Psoas muscle (tissue), 8 donors: ENCODE measurements around the gene ITIH1. TPM values are rescaled to one million over a fixed set of nuclear protein-coding genes. Genes with fewer than 3 reads are reported as not detected.
A peak's percentile ranks its signal among the peaks of the same experiment; 100 is the strongest.

Experiments used
- ATAC-seq, 4 donors: fragments of 200-7000 bp; cut with Tn5 transposase; one replicate each; pipeline ENCODE4 v1.9.1; 2020; ENCODE audit warnings: moderate library complexity in 3 of 4, mild to moderate bottlenecking in 2 of 4
- DNase-seq, 2 donors: peaks; one replicate each; pipeline ENCODE4 v3.0.0-alpha.2; 2020
- H3K27ac ChIP-seq: fragments of 200-600 bp; one replicate; pipeline ENCODE4 v1.8.0; 2022
- H3K27me3 ChIP-seq, 3 donors: fragments of 200-600 bp in 1 of 3; one replicate each; pipeline versions ENCODE4 v1.6.1 to v1.8.0; 2013 to 2022; ENCODE audit warnings: low read length in 2 of 3, mild to moderate bottlenecking in 2 of 3, moderate library complexity in 1 of 3; ENCODE audit not compliant: insufficient read depth in 3 of 3
- H3K36me3 ChIP-seq, 2 donors: fragments of 200-600 bp in 1 of 2; one replicate each; pipeline versions ENCODE4 v1.6.1 to v1.8.0; 2013 to 2022; ENCODE audit warnings: low read depth in 1 of 2, mild to moderate bottlenecking in 1 of 2, moderate library complexity in 1 of 2; ENCODE audit not compliant: insufficient read depth in 1 of 2
- H3K4me1 ChIP-seq: fragments of 200-600 bp; one replicate; pipeline ENCODE4 v1.8.0; 2022
- H3K4me3 ChIP-seq: fragments of 200-600 bp; one replicate; pipeline ENCODE4 v1.8.0; 2022; ENCODE audit warnings: mild to moderate bottlenecking
- H3K9me3 ChIP-seq: fragments of 200-600 bp; one replicate; pipeline ENCODE4 v1.8.0; 2022
- WGBS, 3 donors: extraction: QIAGEN DNeasy Blood & Tissue Kit; methylation state at CpG; one replicate each; pipeline versions ENCODE4 v1.1.6 to v1.1.7; 2013; 5-methylcytosine and 5-hydroxymethylcytosine counted together
- intact Hi-C, 2 donors: fragments of 100-400 bp; cut with DNase I; formaldehyde crosslinking; loops; one replicate each; pipeline versions ENCODE4 v1.11.0 to v1.14.2; 2022
- polyA plus RNA-seq, 3 donors: library from polyadenylated mRNA; stranded (reverse); fragments of 200-250 nt; gene quantifications; one replicate each; pipeline ENCODE4 v1.2.3, GENCODE V29; 2013
- total RNA-seq, 4 donors: library from RNA; stranded (reverse); fragmentation: NEBNext Ultra II Directional in 2 of 4; extraction: Animal tissue kit (Norgen Biotek cat#: 25700) in 2 of 4; gene quantifications; one replicate each; pipeline versions ENCODE4 v1.2.1 to v1.2.4, GENCODE V29; 2021 to 2023
- TF ChIP-seq, protein P1 (sequence below): fragments of 200-600 bp; IDR thresholded peaks from one replicate; pipeline ENCODE4 v1.8.0; 2022; ENCODE audit warnings: antibody characterized with exemption
- donor health status: healthy with polysubstance abuse.
- donor health status: DM: no; HTN: no; CAD: no; lungs with moderate emphysema.
- donor health status: Bipolar disorder and iron deficiency.
- donor health status: healthy.
- donor health status: DM: yes; HTN: yes; CAD: no.
- donor health status: DM: no; HTN: no; CAD: no.
- donor health status: DM: no; HTN: no; CAD: no.
- donor health status: DM: yes; HTN: yes; CAD: no.

Gene ITIH1
- total and polyA plus RNA-seq, 7 donors: 0.03 TPM; not detected in 6

DNA sequence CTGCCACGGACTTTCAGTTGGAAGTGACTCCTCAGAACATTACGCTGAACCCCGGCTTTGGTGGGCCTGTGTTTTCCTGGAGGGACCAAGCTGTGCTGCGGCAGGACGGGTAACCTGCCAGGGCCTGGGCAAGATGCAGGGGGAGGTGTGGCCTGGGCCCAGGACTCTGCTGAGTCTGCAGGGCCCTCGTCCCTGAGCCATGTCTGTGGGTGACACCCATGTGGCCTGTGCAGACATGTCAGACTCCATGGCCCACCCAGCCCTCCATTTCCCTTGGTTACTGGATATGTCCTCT lies 12.3 kb downstream of the ITIH1 start:
- Histone ChIP-seq H3K9me3 (no peaks in the 10 kb centered on the region), H3K27ac (no peak overlapping the region), H3K4me3 (no peak overlapping the region), H3K27me3 (no peaks in the 10 kb centered on the region), H3K36me3 (no peaks in the 10 kb centered on the region), H3K4me1 (no peaks in the 10 kb centered on the region)
- WGBS, 3 donors: 83 to 91% (median 88%) methylated on average over 6 of the region's 6 CpGs
- DNase-seq (peak in 1 of 2 donors; percentile 26), ATAC-seq (no peak)
- TF ChIP-seq, protein P1, sequence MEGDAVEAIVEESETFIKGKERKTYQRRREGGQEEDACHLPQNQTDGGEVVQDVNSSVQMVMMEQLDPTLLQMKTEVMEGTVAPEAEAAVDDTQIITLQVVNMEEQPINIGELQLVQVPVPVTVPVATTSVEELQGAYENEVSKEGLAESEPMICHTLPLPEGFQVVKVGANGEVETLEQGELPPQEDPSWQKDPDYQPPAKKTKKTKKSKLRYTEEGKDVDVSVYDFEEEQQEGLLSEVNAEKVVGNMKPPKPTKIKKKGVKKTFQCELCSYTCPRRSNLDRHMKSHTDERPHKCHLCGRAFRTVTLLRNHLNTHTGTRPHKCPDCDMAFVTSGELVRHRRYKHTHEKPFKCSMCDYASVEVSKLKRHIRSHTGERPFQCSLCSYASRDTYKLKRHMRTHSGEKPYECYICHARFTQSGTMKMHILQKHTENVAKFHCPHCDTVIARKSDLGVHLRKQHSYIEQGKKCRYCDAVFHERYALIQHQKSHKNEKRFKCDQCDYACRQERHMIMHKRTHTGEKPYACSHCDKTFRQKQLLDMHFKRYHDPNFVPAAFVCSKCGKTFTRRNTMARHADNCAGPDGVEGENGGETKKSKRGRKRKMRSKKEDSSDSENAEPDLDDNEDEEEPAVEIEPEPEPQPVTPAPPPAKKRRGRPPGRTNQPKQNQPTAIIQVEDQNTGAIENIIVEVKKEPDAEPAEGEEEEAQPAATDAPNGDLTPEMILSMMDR: no peak
- intact Hi-C loops: no loop called here

DNA sequence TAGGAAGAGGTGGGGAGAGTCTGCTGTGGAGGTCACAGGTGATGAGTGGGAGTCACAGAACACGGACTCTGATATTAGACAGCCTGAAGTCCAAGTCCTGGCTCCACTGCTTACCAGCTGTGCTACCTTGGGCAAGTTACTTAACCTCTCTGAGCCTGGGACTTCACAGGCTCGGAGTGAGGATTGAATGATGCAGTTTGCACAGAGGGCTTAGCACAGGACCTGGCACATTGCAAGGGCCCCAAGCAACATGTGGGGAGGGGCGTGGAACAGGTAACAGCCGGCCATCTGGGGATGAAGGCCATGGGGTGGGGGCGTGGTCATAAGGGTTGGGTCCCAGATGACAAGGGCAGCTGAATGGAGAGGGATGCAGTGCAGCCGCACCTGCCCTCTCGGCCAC lies 12.9 kb downstream of the ITIH1 start:
- Histone ChIP-seq H3K27me3 (no peaks in the 10 kb centered on the region), H3K9me3 (no peaks in the 10 kb centered on the region), H3K27ac (no peak overlapping the region), H3K4me3 (no peak overlapping the region), H3K4me1 (no peaks in the 10 kb centered on the region), H3K36me3 (no peaks in the 10 kb centered on the region)
- intact Hi-C loops: no loop called here
- ATAC-seq: no peak
- 87 to 91% (median 89%) methylated on average over 7 of the region's 7 CpGs for WGBS, 3 donors
- DNase-seq: peak in 1 of 2 donors; percentile 35
- TF ChIP-seq, protein P1: no peak

DNA sequence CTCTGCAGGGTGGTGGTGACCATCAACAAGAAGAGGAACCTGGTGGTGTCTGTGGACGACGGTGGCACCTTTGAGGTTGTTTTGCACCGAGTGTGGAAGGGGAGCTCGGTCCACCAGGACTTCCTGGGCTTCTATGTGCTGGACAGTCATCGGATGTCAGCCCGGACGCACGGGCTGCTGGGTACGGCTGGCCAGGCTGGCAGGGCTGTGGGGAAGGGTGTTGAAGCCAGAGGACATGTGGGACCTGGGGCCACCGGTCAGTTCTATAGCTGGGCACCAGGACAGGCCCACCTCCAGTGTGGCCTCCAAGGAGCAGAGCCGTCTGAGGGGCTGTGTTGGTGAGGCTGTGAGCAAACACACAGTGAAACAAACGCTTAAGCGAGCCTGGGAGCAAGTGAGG lies 13.3 kb downstream of the ITIH1 start:
- TF ChIP-seq, protein P1: no peak
- ATAC-seq (no peak), DNase-seq (peak in 1 of 2 donors; percentile 46)
- Histone ChIP-seq H3K4me1 (no peaks in the 10 kb centered on the region), H3K27me3 (no peaks in the 10 kb centered on the region), H3K36me3 (no peaks in the 10 kb centered on the region), H3K27ac (no peak overlapping the region), H3K4me3 (no peak overlapping the region), H3K9me3 (no peaks in the 10 kb centered on the region)
- 85 to 93% (median 91%) methylated on average over 13 of the region's 13 CpGs for WGBS, 3 donors
- intact Hi-C loops: no loop called here

DNA sequence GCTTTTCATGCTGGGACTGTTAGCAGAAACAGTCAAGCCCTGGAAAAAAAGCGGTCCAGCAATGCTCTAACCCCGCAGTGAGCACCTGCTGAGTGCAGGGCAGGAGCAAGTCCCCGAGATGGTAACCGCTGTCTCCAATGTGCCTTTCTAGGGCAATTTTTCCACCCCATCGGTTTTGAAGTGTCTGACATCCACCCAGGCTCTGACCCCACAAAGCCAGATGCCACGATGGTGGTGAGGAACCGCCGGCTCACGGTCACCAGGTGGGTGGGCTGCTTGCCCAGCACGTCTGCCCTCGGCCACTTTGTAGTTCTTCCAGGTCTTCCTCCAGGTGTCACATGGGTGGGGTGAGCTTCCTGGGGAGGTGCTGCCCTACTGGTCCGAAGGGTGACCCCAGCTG lies 14.0 kb downstream of the ITIH1 start:
- Histone ChIP-seq H3K36me3 (no peaks in the 10 kb centered on the region), H3K9me3 (no peaks in the 10 kb centered on the region), H3K27ac (no peak overlapping the region), H3K4me1 (no peaks in the 10 kb centered on the region), H3K4me3 (no peak overlapping the region), H3K27me3 (no peaks in the 10 kb centered on the region)
- ATAC-seq (no peak), DNase-seq (no peak)
- TF ChIP-seq, protein P1: no peak
- intact Hi-C loops: no loop called here
- WGBS, 3 donors: 74 to 82% (median 79%) methylated on average over 12 of the region's 12 CpGs

DNA sequence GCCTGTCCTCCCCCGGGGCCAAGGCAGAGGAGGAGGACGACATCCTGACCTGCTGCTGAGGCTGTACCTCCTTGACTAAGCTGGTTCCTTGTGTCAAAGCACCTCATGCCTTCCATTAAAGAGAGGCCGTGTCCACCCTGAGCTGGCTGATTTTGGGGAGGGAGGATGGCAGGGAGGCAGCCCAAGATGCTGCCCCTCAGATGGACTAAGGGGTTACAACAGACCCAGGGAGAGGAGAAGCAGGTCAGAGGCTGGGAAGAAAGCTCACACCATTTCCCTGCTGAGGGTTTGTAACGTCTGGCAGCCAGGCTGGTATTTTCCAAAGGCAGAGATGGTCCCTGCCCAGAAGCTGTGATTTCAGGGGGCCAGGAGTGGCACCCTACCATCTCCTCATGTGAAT lies 14.5 kb downstream of the ITIH1 start:
- Histone ChIP-seq H3K36me3 (no peaks in the 10 kb centered on the region), H3K4me3 (no peak overlapping the region), H3K4me1 (no peaks in the 10 kb centered on the region), H3K9me3 (no peaks in the 10 kb centered on the region), H3K27ac (no peak overlapping the region), H3K27me3 (no peaks in the 10 kb centered on the region)
- TF ChIP-seq, protein P1: no peak
- 72 to 79% (median 78%) methylated on average over 4 of the region's 4 CpGs for WGBS, 3 donors
- ATAC-seq (no peak), DNase-seq (no peak)
- intact Hi-C loops: no loop called here
